MV-4-11 (cell line): ENCODE results near the gene MAN1C1.

ENCODE experiments used
- DNase-seq: peaks from one replicate; lab custom pipeline; 2025; lab: John Stamatoyannopoulos, UW

MAN1C1 gene

GRCh38 chr1:25804244-25804963 lies 187.8 kb downstream of the MAN1C1 start:
- DNase-seq, result no peak

GRCh38 chr1:25804964-25805862 lies 188.6 kb downstream of the MAN1C1 start:
- DNase-seq, result no peak

- no peak for DNase-seq
Measured at GRCh38 chr1:25805863-25806225, 189.3 kb downstream of the MAN1C1 start.

- DNase-seq, result no peak
Measured at GRCh38 chr1:25806418-25806817, 189.8 kb downstream of the MAN1C1 start.

GRCh38 chr1:25807480-25808390 lies 191.1 kb downstream of the MAN1C1 start:
- no peak for DNase-seq

- DNase-seq, result no peak
Measured at GRCh38 chr1:25808481-25809244, 192.1 kb downstream of the MAN1C1 start.

- peak; percentile 66 for DNase-seq
Measured at GRCh38 chr1:25809283-25809926, 192.8 kb downstream of the MAN1C1 start.

- DNase-seq, result no peak
Measured at GRCh38 chr1:25809929-25810328, 193.3 kb downstream of the MAN1C1 start.

- DNase-seq, result peak; percentile 24
Measured at GRCh38 chr1:25810341-25811299, 194.0 kb downstream of the MAN1C1 start.

GRCh38 chr1:25811384-25812082 lies 194.9 kb downstream of the MAN1C1 start:
- DNase-seq, result no peak

- DNase-seq, result no peak
Measured at GRCh38 chr1:25813071-25813733, 196.6 kb downstream of the MAN1C1 start.

- DNase-seq, result no peak
Measured at GRCh38 chr1:25813734-25814471, 197.3 kb downstream of the MAN1C1 start.

GRCh38 chr1:25814549-25815087 lies 198.0 kb downstream of the MAN1C1 start:
- no peak for DNase-seq

GRCh38 chr1:25815208-25816111 lies 198.9 kb downstream of the MAN1C1 start:
- no peak for DNase-seq

GRCh38 chr1:25816112-25816718 lies 199.6 kb downstream of the MAN1C1 start:
- DNase-seq, result no peak
